Measurements from ENCODE around the gene AKR1C3.

DNA sequence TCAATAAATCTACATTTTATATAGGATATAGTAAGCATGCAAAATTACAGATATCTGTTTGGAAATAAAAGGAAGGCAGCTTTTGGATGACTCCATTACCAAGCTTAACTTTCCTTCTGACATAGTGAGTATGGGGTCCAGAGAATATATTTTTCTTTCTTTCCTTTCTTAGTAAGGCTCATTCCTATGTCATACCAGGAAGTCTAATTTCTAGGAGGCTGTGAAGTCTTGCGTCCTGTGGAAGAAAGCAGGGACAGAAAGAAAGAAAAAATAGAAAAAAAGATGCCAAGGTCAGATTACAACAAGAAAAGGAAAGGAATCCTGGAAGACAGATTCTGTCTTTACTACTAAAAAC lies 54.4 kb downstream of the AKR1C3 start:
- TF ChIP-seq, protein P1, sequence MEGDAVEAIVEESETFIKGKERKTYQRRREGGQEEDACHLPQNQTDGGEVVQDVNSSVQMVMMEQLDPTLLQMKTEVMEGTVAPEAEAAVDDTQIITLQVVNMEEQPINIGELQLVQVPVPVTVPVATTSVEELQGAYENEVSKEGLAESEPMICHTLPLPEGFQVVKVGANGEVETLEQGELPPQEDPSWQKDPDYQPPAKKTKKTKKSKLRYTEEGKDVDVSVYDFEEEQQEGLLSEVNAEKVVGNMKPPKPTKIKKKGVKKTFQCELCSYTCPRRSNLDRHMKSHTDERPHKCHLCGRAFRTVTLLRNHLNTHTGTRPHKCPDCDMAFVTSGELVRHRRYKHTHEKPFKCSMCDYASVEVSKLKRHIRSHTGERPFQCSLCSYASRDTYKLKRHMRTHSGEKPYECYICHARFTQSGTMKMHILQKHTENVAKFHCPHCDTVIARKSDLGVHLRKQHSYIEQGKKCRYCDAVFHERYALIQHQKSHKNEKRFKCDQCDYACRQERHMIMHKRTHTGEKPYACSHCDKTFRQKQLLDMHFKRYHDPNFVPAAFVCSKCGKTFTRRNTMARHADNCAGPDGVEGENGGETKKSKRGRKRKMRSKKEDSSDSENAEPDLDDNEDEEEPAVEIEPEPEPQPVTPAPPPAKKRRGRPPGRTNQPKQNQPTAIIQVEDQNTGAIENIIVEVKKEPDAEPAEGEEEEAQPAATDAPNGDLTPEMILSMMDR (IDR thresholded peaks at IDR 0.05), result no peak
- TF ChIP-seq POLR2A (IDR thresholded peaks at IDR 0.05), result no peak
